CMK (cell line): ENCODE results near the gene SLC12A4.

ENCODE experiments used
- DNase-seq: peaks from one replicate; pipeline ENCODE4 v3.0.0-alpha.2; 2010; ENCODE audit warnings: low read depth

SLC12A4 gene

DNA sequence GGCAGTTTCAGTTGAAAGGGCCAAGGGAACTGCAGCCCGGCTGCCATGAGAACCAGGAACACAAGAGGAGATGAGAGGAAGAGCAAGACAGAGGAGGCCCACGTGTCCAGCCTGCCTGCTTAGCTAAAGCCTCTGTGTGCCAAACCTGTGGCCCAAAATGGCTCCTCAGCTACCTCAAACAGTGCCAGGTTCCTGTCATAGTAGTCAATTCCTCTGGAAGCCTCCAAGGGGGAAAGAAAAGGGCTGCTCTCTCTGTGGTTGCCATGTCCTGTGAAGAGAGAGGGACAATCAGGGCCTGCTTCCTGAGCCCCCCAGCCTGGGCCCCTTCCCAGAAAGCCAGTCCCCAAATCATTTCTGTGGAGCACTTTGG lies 5.2 kb downstream of the SLC12A4 start:
- DNase-seq = no peak

GRCh38 chr16:67962135-67962534 lies 6.3 kb downstream of the SLC12A4 start:
- no peak for DNase-seq

GRCh38 chr16:67961551-67961957 lies 6.9 kb downstream of the SLC12A4 start:
- DNase-seq = no peak

DNA sequence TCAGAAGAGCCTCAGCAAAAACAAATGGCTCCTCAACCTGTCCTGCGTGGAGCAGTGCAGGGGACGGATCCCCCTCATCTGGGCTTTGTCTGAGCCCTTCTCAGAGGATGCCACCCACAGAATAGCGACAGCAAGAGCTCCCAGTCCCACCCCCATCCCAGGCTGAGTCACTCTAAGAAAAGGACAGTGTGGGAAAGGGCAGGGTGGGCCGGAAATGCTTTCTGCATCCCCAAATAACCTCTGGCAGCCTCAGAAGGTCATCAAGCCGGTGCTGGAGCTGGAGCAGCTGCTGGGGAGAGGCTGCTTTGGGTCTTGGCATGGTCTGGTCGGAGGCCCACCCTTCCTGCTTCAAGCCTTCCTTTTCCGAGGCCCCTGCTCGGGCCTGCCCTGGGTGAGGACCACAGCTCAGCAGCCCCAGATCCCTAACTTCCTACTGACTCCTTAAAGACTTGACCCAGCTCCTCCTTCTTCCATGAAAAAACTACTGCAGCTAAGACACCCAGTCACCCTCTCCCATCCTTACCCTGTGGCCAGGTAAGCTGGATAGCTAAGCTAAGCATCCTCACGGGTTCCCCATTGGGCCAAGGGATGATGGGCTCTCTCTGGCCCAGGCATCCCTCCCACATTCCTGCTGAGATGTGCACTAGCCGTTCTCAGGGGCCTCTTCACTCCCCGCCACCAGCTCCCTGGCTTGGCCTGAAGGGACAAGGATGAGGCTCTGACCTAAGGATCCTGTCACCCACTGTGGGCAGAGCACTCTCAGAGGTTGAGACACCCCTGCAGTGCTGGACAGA lies 8.7 kb downstream of the SLC12A4 start:
- DNase-seq = no peak

GRCh38 chr16:67957622-67958021 lies 10.8 kb downstream of the SLC12A4 start:
- DNase-seq = no peak

GRCh38 chr16:67954421-67955196 lies 13.8 kb downstream of the SLC12A4 start:
- no peak for DNase-seq

GRCh38 chr16:67953641-67954375 lies 14.6 kb downstream of the SLC12A4 start:
- no peak for DNase-seq

DNA sequence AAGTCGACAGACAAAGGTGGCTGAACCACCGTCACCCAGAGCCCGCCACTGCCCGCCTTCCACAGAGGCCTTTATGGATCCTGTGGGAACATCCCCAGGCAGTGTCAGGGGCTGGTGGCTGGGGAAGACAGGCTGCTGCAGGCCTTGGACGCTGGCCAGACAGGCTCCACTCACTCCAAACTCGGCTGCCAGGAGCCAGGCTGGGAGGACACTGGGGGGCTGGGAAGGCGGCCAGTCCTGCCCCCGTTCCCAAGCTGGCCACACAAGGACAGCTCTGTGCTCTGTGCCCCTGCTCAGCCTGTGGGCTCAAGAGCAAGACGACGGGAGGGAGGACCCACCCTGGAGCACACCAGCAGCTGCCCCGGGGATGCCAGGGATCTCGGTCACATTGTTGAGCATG lies 17.0 kb downstream of the SLC12A4 start:
- DNase-seq = no peak

DNA sequence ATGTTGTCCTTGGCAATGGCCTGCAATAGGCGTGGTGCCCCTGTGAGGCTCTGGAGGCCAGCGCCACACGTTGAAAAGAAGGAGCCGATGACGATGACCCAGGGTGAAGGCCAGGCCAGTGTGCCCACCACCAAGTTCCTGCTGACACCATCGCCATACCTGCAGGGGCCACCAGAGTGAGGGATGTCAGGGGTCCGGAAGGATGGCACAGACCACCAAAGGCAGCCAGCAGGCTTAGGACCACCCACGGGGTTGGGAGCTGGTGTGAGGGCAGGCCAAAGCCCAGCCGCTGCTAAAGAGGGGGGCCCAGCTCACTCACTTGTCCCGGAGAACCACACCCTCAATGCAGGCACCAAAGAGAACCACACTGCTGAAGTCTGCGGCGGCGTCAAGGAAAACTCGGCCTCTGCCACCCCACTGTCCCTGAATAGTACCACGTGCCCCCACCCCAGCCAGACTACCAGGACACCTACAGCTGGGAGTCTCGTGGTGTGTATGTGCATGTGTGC lies 18.0 kb downstream of the SLC12A4 start:
- DNase-seq = no peak

DNA sequence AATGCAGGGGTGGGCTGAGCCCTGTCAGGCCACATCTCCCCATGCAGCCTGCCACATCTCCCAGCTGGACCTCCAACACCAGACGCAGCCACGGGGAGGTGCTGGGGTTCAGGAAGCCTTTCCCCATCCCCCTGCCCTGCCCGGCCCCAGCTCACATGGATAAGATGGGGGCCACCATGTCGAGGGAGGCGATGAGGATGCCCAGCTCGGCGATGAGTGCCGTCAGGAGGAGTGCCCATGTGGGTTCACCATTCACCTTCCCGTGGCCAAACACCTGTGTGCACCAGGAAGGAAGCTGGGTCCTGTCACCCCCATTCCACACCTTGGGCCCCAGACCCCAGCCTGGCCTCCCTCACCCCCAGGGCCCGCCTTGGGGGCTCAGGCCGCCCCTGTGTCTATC lies 18.8 kb downstream of the SLC12A4 start:
- no peak for DNase-seq

DNA sequence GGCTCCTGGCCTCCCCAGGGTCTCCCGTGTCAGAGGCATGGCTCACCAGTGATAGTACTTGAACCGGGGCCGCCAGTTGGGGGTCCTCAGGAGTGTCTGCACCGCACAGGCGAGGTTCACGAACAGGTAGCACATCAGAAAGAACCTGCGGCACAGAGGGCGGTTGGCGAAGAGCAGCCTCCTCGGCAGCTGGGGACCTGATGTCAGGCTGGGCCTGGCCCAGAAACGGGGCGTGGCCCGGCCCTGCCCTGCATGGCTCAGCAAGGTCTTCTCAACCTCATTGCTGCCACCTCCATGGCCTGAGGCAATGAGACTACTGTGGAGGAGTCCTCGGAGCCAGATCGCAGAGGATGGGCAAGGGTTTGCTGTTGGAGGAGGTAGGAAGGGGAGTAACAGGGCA lies 20.4 kb downstream of the SLC12A4 start:
- no peak for DNase-seq

DNA sequence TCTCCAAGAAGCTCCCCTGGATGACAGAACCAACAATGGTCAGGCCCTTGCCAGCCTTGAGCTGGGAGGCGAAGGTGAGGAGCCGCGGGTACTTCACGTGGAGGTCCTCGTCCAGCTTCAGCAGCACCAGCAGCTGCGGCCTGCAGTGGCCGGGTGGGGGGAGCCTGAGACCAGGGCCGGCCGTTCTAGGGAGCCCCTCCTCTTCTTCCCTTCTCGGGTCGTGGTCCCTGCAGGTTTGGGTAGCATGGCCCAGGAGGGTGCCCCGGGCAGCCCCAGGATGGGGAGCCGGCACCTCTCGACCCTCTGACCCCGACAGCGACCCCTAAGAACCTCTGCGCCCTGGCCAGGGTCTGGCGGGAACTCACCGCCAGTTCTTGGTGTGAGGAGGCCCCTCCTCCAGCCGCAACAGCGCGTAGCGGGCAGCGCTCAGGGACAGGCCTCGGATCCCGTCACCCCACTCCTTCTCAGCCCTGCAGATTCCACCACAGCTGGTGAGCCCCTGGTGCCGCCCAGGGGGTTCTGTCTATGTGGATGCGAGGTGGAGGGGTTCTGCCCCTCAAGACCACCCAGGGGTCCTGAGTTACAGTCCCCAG lies 21.4 kb downstream of the SLC12A4 start:
- DNase-seq = no peak

DNA sequence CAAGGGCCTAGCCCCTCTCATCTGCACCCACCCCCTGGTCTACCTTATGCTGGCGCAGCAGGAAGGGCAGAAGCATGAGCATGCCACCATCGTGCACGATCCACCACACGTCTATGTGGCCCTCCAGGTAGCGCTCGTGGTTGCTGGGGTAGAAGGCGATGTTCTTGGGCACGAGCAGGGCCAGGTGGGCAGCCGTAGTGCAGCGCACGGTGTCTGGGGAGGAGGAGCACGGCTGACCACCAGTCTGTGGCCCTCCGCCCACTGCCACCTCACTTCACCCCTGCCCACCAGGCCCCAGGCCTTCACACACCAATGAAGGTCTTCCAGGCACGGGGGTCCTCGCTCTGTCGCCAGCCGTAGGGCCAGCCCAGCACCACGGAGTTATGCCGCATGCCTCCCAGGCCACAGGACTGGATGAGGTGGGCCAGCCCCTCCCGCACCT lies 22.3 kb downstream of the SLC12A4 start:
- no peak for DNase-seq

GRCh38 chr16:67945392-67945933 lies 23.0 kb downstream of the SLC12A4 start:
- DNase-seq = no peak

GRCh38 chr16:67944690-67945391 lies 23.6 kb downstream of the SLC12A4 start:
- no peak for DNase-seq

GRCh38 chr16:67943619-67944504 lies 24.6 kb downstream of the SLC12A4 start, which contains the start of gene LCAT:
Gene LCAT (minus strand): TSS chr16:67944120. CDS start chr16:67944101, 19 bp downstream.
- peak; percentile 80 for DNase-seq

GRCh38 chr16:67943256-67943618 lies 25.2 kb downstream of the SLC12A4 start:
- no peak for DNase-seq

GRCh38 chr16:67942510-67943255 lies 25.8 kb downstream of the SLC12A4 start:
- DNase-seq = no peak

DNA sequence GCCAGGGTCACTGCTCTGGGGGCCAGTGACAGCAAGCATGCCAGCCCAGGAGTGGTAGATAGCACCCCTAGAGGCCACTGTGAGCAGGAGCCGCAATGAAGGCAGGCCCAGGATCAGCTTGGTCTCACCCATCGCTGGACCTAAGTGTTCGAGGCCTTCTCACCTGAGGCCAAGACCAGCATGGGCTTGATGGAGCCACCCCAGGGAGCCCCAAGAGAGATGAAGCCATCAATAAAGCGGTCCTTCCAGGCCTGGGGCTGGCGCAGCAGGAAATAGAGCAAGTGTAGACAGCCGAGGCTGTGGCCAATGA lies 26.3 kb downstream of the SLC12A4 start:
- DNase-seq = no peak
